Measurements from ENCODE around the gene TCF12. TPM values are rescaled to one million over a fixed set of nuclear protein-coding genes. Genes with fewer than 3 reads are reported as not detected.

Gene TCF12
- total RNA-seq, 6 experiments from 2014 or later, result 106 to 200 (median 149) TPM

GRCh38 chr15:57322602-57323250, 404.3 kb downstream of the TCF12 start:
- H3K27ac Mint-ChIP-seq, result no peak overlapping the region
- TF ChIP-seq CTCF (IDR thresholded peaks at IDR 0.05), result no peak
- no peak for DNase-seq
- H3K36me3 Mint-ChIP-seq (ENCODE audit: low read depth), result no peaks in the 10 kb centered on the region
- H3K9me3 Mint-ChIP-seq, result no peaks in the 10 kb centered on the region
- H3K4me1 Mint-ChIP-seq (ENCODE audit: low read depth), result peaks cover 25% of the 10 kb centered on the region
- H3K4me3 Mint-ChIP-seq, result no peak overlapping the region
- H3K27me3 Mint-ChIP-seq (ENCODE audit: insufficient read depth), result peaks cover 9% of the 10 kb centered on the region; the same call in 1 of the 2 replicates

- DNase-seq, result no peak
- peaks cover 9% of the 10 kb centered on the region; the same call in 1 of the 2 replicates for H3K27me3 Mint-ChIP-seq (ENCODE audit: insufficient read depth)
- H3K27ac Mint-ChIP-seq, result no peak overlapping the region
- no peaks in the 10 kb centered on the region for H3K9me3 Mint-ChIP-seq
- no peaks in the 10 kb centered on the region for H3K36me3 Mint-ChIP-seq (ENCODE audit: low read depth)
- no peak overlapping the region for H3K4me3 Mint-ChIP-seq
- peaks cover 31% of the 10 kb centered on the region for H3K4me1 Mint-ChIP-seq (ENCODE audit: low read depth)
- TF ChIP-seq CTCF (IDR thresholded peaks at IDR 0.05), result no peak
These were observed 404.9 kb downstream of the TCF12 start for GRCh38 chr15:57323299-57323805.

- Mint-ChIP-seq H3K4me1 (ENCODE audit: low read depth) (peaks cover 36% of the 10 kb centered on the region), H3K9me3 (no peaks in the 10 kb centered on the region), H3K4me3 (no peak overlapping the region), H3K36me3 (ENCODE audit: low read depth) (no peaks in the 10 kb centered on the region), H3K27me3 (ENCODE audit: insufficient read depth) (peaks cover 9% of the 10 kb centered on the region; the same call in 1 of the 2 replicates), H3K27ac (no peak overlapping the region)
- no peak for DNase-seq
- TF ChIP-seq CTCF (IDR thresholded peaks at IDR 0.05), result no peak
These were observed 405.6 kb downstream of the TCF12 start for GRCh38 chr15:57323806-57324589.

GRCh38 chr15:57324590-57324890, 406.1 kb downstream of the TCF12 start:
- H3K4me3 Mint-ChIP-seq, result no peak overlapping the region
- TF ChIP-seq CTCF (IDR thresholded peaks at IDR 0.05), result no peak
- H3K27me3 Mint-ChIP-seq (ENCODE audit: insufficient read depth), result peaks cover 9% of the 10 kb centered on the region; the same call in 1 of the 2 replicates
- DNase-seq, result no peak
- H3K4me1 Mint-ChIP-seq (ENCODE audit: low read depth), result peaks cover 36% of the 10 kb centered on the region
- no peaks in the 10 kb centered on the region for H3K36me3 Mint-ChIP-seq (ENCODE audit: low read depth)
- no peak overlapping the region for H3K27ac Mint-ChIP-seq
- no peaks in the 10 kb centered on the region for H3K9me3 Mint-ChIP-seq

- Mint-ChIP-seq H3K9me3 (no peaks in the 10 kb centered on the region), H3K27me3 (ENCODE audit: insufficient read depth) (peaks cover 15% of the 10 kb centered on the region; the same call in 1 of the 2 replicates), H3K27ac (no peak overlapping the region), H3K4me1 (ENCODE audit: low read depth) (peaks cover 37% of the 10 kb centered on the region), H3K4me3 (no peak overlapping the region), H3K36me3 (ENCODE audit: low read depth) (no peaks in the 10 kb centered on the region)
- no peak for TF ChIP-seq CTCF (IDR thresholded peaks at IDR 0.05)
- DNase-seq, result no peak
These were observed 406.7 kb downstream of the TCF12 start for GRCh38 chr15:57324944-57325679.

Data from HFFc6 (cell line).